IPS DF 4.7 (cell line): ENCODE results near the gene GTSF1L.
"Not testable (repeated sequence)": the region's sequence is repeated elsewhere in the genome, so short reads cannot be mapped to it uniquely, and the experiment has no call there.

Experiments
- DNase-seq: peaks from one replicate; pipeline ENCODE4 v3.0.0-alpha.2; 2013; ENCODE audit warnings: low spot score; ENCODE audit errors: extremely low read depth

GTSF1L gene

DNA sequence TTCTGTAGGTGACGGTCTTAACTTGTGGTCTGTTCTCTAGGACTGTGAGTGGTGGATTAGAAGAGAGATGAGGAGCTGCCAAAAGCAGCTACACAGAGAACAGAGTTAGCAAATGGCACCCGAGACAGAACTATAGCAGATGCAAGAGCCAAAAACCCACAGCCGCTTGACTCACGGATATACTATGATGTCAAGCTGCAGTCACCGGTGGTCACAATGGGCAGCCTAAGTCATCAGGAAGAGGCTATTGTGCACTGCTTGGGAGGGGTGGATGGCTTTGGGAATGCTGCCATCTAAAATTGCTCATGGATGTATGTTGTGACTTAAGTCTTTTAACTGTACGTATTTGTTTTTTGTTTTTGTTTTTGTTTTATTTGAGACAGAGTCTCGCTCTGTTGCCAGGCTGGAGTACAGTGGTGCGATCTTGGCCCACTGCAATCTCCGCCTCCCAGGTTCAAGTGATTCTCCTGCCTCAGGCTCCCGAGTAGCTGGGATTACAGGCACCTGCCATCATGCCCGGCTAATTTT, at the start of gene GTSF1L:
GTSF1L (minus strand) TSS at position 192 of the 528 bp plus-strand sequence. CDS start 308 bp downstream, outside the sequence.
- no peak for DNase-seq

DNA sequence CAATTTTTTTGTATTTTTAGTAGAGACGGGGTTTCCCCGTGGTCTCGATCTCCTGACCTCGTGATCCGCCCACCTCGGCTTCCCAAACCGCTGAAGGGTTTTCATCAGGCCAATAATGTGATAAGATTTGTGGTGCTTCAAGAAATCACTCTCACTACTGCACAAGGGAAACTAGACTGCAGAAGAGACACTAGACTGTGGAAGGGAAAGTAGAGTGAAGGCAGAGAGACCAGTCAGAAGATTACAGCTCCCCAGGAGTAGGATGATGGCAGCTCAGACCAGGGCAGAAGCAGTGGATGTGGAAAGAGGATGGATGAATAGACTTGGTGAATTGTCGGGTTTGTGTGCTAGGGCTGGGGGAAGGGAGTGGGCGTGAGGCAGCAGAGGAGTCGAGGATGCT, 48.0 kb upstream of the GTSF1L start:
- no peak for DNase-seq

- no peak for DNase-seq
Observed at GRCh38 chr20:43771503-43772190, 44.8 kb upstream of the GTSF1L start.

DNA sequence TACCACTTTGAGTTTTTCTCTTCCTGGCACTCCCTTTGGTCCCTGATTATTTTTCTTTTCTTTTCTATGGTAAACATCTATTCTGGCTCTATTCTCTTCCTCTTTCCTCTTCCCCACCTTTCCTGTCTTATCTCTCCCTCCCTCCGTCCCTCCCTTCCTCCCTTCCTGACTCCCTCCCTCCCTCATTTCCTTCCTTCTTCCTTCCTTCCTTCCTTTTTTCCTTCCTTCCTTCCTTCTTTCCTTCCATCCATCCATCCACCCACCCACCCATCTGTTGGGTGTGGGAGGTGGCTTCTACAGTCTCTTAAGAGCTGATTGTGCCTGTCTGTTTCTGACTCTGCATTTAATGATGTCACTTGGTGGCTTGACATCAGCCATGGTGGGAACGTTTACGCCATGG, 43.5 kb upstream of the GTSF1L start:
- DNase-seq = no peak

- no peak for DNase-seq
Observed at GRCh38 chr20:43767686-43768474, 41.1 kb upstream of the GTSF1L start.

DNA sequence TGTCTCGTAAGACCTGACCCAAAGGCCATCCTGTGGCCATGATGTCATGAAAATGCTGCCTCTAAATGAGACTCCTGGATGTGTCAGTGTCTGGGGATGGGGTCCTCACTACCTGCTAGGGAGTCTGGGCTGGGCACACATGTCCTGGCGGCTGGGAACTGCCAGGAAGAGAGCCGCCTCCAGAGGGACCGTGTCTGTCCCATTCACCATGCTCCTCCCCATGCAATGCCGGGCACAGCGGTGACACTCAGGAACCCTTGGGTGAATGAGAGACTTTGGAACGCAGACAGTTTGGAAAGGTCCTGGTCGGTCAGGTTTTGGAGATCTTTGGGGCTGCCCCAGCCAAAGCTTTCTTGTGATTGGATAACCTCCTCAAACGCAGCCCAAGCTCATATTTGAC, 40.1 kb upstream of the GTSF1L start:
- DNase-seq = no peak

DNA sequence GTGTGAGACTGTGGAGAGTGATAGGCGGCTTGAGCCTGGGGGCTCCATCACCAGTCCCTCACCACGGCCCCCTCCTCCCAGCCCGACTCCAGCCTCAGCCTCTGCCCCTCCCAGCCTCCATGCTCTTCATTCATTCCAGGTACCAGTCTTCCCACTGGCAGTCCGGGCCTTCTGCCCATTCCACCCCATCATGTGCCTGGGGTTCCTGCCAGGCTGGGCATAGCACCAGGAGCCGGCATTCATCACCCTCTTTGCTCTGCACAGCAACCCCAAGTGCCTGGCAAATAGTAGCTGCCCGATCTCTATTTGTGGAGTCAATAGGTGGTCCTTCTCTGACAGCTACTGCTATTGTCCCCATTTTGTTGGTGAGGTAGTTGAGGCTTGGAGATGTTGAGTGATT, 39.6 kb upstream of the GTSF1L start:
- no peak for DNase-seq

GRCh38 chr20:43765916-43766315, 39.1 kb upstream of the GTSF1L start:
- DNase-seq = no peak

GRCh38 chr20:43762911-43763310, 36.1 kb upstream of the GTSF1L start:
- DNase-seq = no peak

DNA sequence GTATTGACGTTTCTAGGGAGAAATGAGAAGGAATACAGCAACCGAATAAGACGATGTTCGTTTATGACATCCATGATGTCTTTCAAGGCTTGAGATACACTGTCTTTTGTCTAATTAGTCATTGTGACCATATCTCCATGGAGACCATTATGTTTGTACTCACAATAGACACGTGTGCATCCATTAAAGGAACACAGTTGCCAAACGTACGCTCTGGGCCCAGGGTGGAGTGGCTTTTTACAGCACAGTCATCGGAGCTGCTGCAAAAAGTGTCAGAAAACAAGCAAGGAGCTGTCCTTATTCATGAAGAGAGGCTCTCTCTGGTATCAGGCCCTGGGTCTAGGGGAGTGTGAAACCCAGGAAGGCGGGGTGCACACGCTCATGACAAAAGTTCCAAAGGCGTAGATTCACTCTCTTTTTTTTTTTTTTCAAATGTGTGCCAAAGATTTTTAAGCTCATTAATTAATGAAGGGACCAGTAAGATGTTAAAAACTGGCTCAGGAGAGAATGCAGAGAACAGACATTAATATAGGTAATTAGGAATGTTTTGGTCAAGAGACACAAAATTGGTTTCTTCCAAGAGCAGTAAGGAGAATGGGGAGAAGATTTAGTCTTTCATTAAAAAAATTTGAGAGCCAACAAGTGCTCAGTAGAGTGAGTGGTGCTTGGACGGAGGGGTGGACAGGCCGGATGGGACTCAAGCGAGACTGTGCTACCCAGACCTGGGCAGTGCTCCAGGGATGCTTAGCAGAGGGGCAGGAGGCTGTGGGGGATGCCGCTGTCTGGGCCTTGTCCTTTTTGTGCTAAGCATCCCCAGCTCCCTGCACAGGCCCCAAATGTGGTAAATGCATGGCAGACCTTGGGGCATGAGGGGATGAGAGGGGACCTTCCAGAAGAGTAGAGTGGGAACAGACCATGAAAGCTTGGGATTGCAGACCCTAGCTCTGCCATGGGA, 34.9 kb upstream of the GTSF1L start:
- no peak for DNase-seq

DNA sequence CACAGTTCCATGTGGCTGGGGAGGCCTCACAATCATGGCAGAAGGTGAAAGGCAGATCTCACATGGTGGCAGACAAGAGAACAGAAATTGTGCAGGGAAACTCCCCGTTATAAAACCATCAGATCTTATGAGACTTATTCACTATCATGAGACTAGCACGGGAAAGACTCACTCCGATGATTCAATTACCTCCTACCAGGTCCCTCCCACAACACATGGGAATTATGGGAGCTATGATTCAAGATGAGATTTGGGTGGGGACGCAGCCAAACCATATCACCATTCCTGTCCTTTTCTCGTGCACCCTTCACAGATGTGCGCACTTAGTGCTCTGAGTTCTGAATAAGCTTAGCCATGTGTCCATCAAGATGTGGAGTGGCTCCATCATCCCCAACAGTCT, 31.1 kb upstream of the GTSF1L start:
- DNase-seq = not testable (repeated sequence)

GRCh38 chr20:43755851-43756250, 29.0 kb upstream of the GTSF1L start:
- no peak for DNase-seq

GRCh38 chr20:43755390-43755789, 28.6 kb upstream of the GTSF1L start:
- no peak for DNase-seq

- DNase-seq = no peak
Observed at GRCh38 chr20:43752561-43753301, 25.9 kb upstream of the GTSF1L start.

- DNase-seq = no peak
Observed at GRCh38 chr20:43752051-43752360, 25.2 kb upstream of the GTSF1L start.

GRCh38 chr20:43751167-43752050, 24.6 kb upstream of the GTSF1L start:
- DNase-seq = no peak

GRCh38 chr20:43750774-43751166, 24.0 kb upstream of the GTSF1L start:
- no peak for DNase-seq

GRCh38 chr20:43749734-43750294, 23.0 kb upstream of the GTSF1L start:
- peak; percentile 33 for DNase-seq

GRCh38 chr20:43748274-43748673, 21.5 kb upstream of the GTSF1L start:
- DNase-seq = no peak
